HepG2 (cell line): ENCODE data around the gene HECA. TPM values are rescaled to one million over a fixed set of nuclear protein-coding genes. Genes with fewer than 3 reads are reported as not detected.

Experiments
- ATAC-seq: fragments of 200-7000 bp; cut with Tn5 transposase; 3 replicates; pipeline ENCODE4 v1.9.1; 2020; ENCODE audit warnings: mild to moderate bottlenecking, moderate library complexity
- BruUV-seq: library from RNA; stranded (reverse); fragments of 400-500 nt; replicated peaks from 2 replicates; lab custom pipeline; 2021; lab: Mats Ljungman, UMichigan
- CTCF ChIA-PET: fragments of 300-600 bp; formaldehyde crosslinking; extraction: SDS; loops from one replicate; lab custom pipeline; 2021; ENCODE audit warnings: low total read pairs, inconsistent platforms, low intra/inter-chr PET ratio; lab: Yijun Ruan, JAX
- POLR2A ChIA-PET: fragments of 350-600 bp; sonication (Branson Sonifier 250); formaldehyde crosslinking; loops from one replicate; lab custom pipeline; 2020; ENCODE audit warnings: antibody characterized with exemption, inconsistent platforms; lab: Yijun Ruan, JAX
- DNase-seq: peaks from one replicate; pipeline ENCODE4 v3.0.0-alpha.2; 2015; ENCODE audit warnings: low spot score
- FAIRE-seq: peaks from 3 replicates; lab custom pipeline; 2011; peaks lifted over from hg19 to GRCh38; lab: Jason Lieb, UNC
- H2AFZ ChIP-seq: one replicate; pipeline ENCODE4 v1.6.1; 2011; ENCODE audit warnings: low read length, inconsistent platforms
- H3K27ac ChIP-seq: fragments of 300-600 bp; 3 replicates; pipeline ENCODE4 v1.8.0; 2011; ENCODE audit warnings: mixed run types, mild to moderate bottlenecking, mixed read lengths, low read length, inconsistent platforms; ENCODE audit not compliant: insufficient read depth; ENCODE audit errors: extremely low read length
- H3K27me3 ChIP-seq, 2 experiments: fragments of 200-600 bp in 1 of 2; 2 replicates in 1 of 2; 3 replicates in 1 of 2; pipeline versions ENCODE4 v1.6.0 to v1.8.0; 2011; ENCODE audit warnings: low read length in 2 of 2, mild to moderate bottlenecking in 2 of 2, moderate library complexity in 2 of 2, inconsistent platforms in 1 of 2; ENCODE audit not compliant: insufficient read depth in 2 of 2, control insufficient read depth in 1 of 2
- H3K36me3 ChIP-seq, 2 experiments: fragments of 200-600 bp in 1 of 2; replicated peaks in 1 of 2; 2 replicates in 1 of 2; 3 replicates in 1 of 2; pipeline versions ENCODE4 v1.5.1 to v1.8.0; 2011; ENCODE audit warnings: low read length in 2 of 2, inconsistent platforms in 1 of 2; ENCODE audit not compliant: insufficient read depth in 2 of 2, control insufficient read depth in 1 of 2
- H3K4me1 ChIP-seq: 2 replicates; pipeline ENCODE4 v1.5.1; 2012; ENCODE audit warnings: low read length, inconsistent platforms; ENCODE audit not compliant: insufficient read depth
- H3K4me2 ChIP-seq: 2 replicates; pipeline ENCODE4 v1.6.0; 2011; ENCODE audit warnings: low read depth, low read length, inconsistent platforms
- H3K4me3 ChIP-seq, 3 experiments: fragments of 200-600 bp in 1 of 3; sonication (generic), shearing (Covaris generic) in 1 of 3; replicated peaks in 1 of 3; 2 replicates each; pipeline ENCODE4 v1.5.1; 2011 to 2016; ENCODE audit warnings: low read length in 3 of 3, inconsistent platforms in 2 of 3, low read depth in 2 of 3, mild to moderate bottlenecking in 2 of 3, control low read depth in 1 of 3, mixed read lengths in 1 of 3; ENCODE audit not compliant: insufficient read depth in 1 of 3
- H3K79me2 ChIP-seq: one replicate; pipeline ENCODE4 v1.6.1; 2011; ENCODE audit warnings: low read length, inconsistent platforms; ENCODE audit not compliant: insufficient read depth
- H3K9ac ChIP-seq: 2 replicates; pipeline ENCODE4 v1.6.0; 2011; ENCODE audit warnings: mild to moderate bottlenecking, low read depth, low read length, inconsistent platforms; ENCODE audit not compliant: insufficient read depth
- H3K9me3 ChIP-seq: 2 replicates; pipeline ENCODE4 v1.5.1; 2012; ENCODE audit warnings: mild to moderate bottlenecking, low read length
- H4K20me1 ChIP-seq: 2 replicates; pipeline ENCODE4 v1.6.0; 2011; ENCODE audit warnings: inconsistent platforms, mild to moderate bottlenecking, low read length, moderate library complexity; ENCODE audit not compliant: insufficient read depth
- FOSL2 ChIP-seq: sonication (generic); formaldehyde crosslinking; IDR thresholded peaks from 2 replicates; pipeline ENCODE4 v1.4.0; 2020; ENCODE audit warnings: missing genetic modification reagents
- NFKBIZ ChIP-seq: IDR thresholded peaks from 2 replicates; pipeline ENCODE4 v1.6.1; 2018; ENCODE audit warnings: missing genetic modification reagents, missing compliant biosample characterization
- PHF20 ChIP-seq: sonication (generic); formaldehyde crosslinking; IDR thresholded peaks from 2 replicates; pipeline ENCODE4 v1.5.0; 2020; ENCODE audit warnings: mild to moderate bottlenecking, missing genetic modification reagents
- RFX1 ChIP-seq: fragments of 450-650 bp; IDR thresholded peaks from 2 replicates; pipeline ENCODE4 v1.6.1; 2017
- ZNF34 ChIP-seq: sonication (generic); formaldehyde crosslinking; IDR thresholded peaks from 2 replicates; pipeline ENCODE4 v1.4.0; 2020; ENCODE audit warnings: mild to moderate bottlenecking, missing genetic modification reagents, borderline replicate concordance
- ZNF7 ChIP-seq: IDR thresholded peaks from 2 replicates; pipeline ENCODE4 v1.6.1; 2016; ENCODE audit warnings: missing biosample characterization, missing genetic modification reagents
- WGBS: methylation state at CpG from one replicate; pipeline ENCODE4 v1.1.6; 2017; ENCODE audit warnings: low lambda C conversion rate; 5-methylcytosine and 5-hydroxymethylcytosine counted together
- in situ Hi-C: cut with HindIII; loops from 2 replicates; pipeline ENCODE4 v1.10.0; 2017; ENCODE audit warnings: low pct_unique_long_range_greater_than_20kb; ENCODE audit not compliant: extremely low pct_ligation_motif_present
- intact Hi-C: fragments of 100-400 bp; cut with micrococcal nuclease; formaldehyde crosslinking; loops from one replicate; pipeline ENCODE4 v1.10.0; 2022; ENCODE audit not compliant: unreplicated experiment
- polyA plus RNA-seq, 8 experiments: library from polyadenylated mRNA; depleted of rRNA in 3 of 8; stranded (reverse) in 7 of 8; unstranded in 1 of 8; fragments of >200 nt; fragmentation: Illumina TruSeq in 4 of 8; extraction: Trizol in 4 of 8; gene quantifications; 2 replicates each; pipeline versions ENCODE4 v1.2.1 to v1.2.3, GENCODE V29; 2011 to 2016; ENCODE audit warnings: low read depth in 4 of 8, missing spikeins in 1 of 8, mixed read lengths in 1 of 8; ENCODE audit not compliant: insufficient read depth in 1 of 8
- total RNA-seq, 5 experiments: library from RNA; depleted of rRNA; stranded (reverse); fragments of >200 nt; fragmentation: Illumina TruSeq; extraction: Trizol; gene quantifications; 2 replicates each; pipeline ENCODE4 v1.2.3, GENCODE V29; 2016; ENCODE audit warnings: low read depth in 1 of 5
- TF ChIP-seq, protein P1 (sequence below): sonication (generic); formaldehyde crosslinking; IDR thresholded peaks from 2 replicates; pipeline ENCODE4 v1.8.1; 2022; ENCODE audit warnings: low read depth, mild to moderate bottlenecking, missing genetic modification reagents
- TF ChIP-seq, protein P2 (sequence below): sonication (generic); formaldehyde crosslinking; IDR thresholded peaks from 2 replicates; pipeline ENCODE4 v1.5.1; 2020; ENCODE audit warnings: mild to moderate bottlenecking, moderate library complexity, missing genetic modification reagents
- TF ChIP-seq, protein P3 (sequence below): sonication (generic); formaldehyde crosslinking; IDR thresholded peaks from 2 replicates; pipeline ENCODE4 v1.8.0; 2022; ENCODE audit warnings: mild to moderate bottlenecking, missing genetic modification reagents, moderate library complexity
- TF ChIP-seq, protein P4 (sequence below): sonication (generic); formaldehyde crosslinking; IDR thresholded peaks from 2 replicates; pipeline ENCODE4 v1.4.0; 2020; ENCODE audit warnings: missing genetic modification reagents

HECA gene
- total and polyA plus RNA-seq, 2 of the 13 experiments (the other 11 are each of a cell fraction or from before 2014, with no cell fraction given) = 0.18 to 0.49 TPM

DNA sequence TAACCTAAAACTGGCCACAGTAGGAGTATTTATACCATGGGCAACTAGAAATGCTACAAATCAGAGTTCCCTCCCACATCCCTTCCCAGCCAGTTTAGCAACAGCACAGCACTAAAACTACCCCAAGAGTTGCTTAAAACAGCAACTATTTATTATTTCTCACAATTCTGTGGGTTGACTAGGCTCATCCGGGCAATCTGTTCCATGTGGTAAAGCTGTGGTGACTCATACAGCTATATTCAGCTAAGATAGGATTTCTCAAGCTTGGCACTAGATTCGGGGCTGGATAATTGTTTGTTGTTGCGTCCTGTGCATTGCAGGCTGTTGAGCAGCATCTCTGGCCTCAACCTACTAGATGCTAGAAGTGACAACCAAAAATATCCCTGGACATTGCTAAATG is 8.6 kb upstream of the HECA start (continued):
- TF ChIP-seq, protein P1, sequence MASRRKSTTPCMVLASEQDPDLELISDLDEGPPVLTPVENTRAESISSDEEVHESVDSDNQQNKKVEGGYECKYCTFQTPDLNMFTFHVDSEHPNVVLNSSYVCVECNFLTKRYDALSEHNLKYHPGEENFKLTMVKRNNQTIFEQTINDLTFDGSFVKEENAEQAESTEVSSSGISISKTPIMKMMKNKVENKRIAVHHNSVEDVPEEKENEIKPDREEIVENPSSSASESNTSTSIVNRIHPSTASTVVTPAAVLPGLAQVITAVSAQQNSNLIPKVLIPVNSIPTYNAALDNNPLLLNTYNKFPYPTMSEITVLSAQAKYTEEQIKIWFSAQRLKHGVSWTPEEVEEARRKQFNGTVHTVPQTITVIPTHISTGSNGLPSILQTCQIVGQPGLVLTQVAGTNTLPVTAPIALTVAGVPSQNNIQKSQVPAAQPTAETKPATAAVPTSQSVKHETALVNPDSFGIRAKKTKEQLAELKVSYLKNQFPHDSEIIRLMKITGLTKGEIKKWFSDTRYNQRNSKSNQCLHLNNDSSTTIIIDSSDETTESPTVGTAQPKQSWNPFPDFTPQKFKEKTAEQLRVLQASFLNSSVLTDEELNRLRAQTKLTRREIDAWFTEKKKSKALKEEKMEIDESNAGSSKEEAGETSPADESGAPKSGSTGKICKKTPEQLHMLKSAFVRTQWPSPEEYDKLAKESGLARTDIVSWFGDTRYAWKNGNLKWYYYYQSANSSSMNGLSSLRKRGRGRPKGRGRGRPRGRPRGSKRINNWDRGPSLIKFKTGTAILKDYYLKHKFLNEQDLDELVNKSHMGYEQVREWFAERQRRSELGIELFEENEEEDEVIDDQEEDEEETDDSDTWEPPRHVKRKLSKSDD (CRISPR knock-in tag) = no peak
- TF ChIP-seq PHF20 (CRISPR knock-in tag) (no peak), ZNF7 (CRISPR knock-in tag) (no peak), FOSL2 (no peak)

DNA sequence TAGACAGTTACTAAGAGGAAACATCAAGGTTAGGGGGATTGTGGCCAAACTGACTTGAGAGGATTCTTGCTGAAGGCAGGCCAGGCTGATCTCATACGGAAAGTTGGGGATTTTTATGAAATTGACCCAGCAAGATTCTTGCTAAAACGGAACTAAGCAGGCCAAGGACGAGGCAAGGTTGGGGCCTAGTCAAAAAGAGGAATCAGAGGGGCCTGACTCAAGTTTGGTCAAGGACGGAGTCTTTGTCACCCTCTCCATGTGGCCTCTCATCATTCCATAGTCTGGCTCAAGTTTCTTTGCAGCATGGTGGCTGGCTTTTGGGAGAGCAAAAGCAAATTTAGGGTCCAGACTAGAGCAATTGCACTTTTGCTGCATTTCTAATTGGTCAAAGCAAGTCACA is 7.9 kb upstream of the HECA start:
- CTCF ChIA-PET = interaction anchor here (1.8 kb wide), 1 partner anchor 238 kb away, joined by 6 read pairs; no protein-coding TSS in a partner anchor
- FAIRE-seq = no peak
- TF ChIP-seq RFX1 (no peak), ZNF34 (CRISPR knock-in tag) (no peak), NFKBIZ (CRISPR knock-in tag) (no peak)
- TF ChIP-seq, protein P2, sequence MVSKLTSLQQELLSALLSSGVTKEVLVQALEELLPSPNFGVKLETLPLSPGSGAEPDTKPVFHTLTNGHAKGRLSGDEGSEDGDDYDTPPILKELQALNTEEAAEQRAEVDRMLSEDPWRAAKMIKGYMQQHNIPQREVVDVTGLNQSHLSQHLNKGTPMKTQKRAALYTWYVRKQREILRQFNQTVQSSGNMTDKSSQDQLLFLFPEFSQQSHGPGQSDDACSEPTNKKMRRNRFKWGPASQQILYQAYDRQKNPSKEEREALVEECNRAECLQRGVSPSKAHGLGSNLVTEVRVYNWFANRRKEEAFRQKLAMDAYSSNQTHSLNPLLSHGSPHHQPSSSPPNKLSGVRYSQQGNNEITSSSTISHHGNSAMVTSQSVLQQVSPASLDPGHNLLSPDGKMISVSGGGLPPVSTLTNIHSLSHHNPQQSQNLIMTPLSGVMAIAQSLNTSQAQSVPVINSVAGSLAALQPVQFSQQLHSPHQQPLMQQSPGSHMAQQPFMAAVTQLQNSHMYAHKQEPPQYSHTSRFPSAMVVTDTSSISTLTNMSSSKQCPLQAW = no peak
- TF ChIP-seq, protein P3, sequence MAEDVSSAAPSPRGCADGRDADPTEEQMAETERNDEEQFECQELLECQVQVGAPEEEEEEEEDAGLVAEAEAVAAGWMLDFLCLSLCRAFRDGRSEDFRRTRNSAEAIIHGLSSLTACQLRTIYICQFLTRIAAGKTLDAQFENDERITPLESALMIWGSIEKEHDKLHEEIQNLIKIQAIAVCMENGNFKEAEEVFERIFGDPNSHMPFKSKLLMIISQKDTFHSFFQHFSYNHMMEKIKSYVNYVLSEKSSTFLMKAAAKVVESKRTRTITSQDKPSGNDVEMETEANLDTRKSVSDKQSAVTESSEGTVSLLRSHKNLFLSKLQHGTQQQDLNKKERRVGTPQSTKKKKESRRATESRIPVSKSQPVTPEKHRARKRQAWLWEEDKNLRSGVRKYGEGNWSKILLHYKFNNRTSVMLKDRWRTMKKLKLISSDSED (CRISPR knock-in tag) = no peak
- TF ChIP-seq, protein P4, sequence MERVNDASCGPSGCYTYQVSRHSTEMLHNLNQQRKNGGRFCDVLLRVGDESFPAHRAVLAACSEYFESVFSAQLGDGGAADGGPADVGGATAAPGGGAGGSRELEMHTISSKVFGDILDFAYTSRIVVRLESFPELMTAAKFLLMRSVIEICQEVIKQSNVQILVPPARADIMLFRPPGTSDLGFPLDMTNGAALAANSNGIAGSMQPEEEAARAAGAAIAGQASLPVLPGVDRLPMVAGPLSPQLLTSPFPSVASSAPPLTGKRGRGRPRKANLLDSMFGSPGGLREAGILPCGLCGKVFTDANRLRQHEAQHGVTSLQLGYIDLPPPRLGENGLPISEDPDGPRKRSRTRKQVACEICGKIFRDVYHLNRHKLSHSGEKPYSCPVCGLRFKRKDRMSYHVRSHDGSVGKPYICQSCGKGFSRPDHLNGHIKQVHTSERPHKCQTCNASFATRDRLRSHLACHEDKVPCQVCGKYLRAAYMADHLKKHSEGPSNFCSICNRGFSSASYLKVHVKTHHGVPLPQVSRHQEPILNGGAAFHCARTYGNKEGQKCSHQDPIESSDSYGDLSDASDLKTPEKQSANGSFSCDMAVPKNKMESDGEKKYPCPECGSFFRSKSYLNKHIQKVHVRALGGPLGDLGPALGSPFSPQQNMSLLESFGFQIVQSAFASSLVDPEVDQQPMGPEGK (CRISPR knock-in tag) = no peak

More for the DNA sequence above, 7.9 kb upstream of the HECA start:
- Histone ChIP-seq H3K79me2 (no peaks in the 10 kb centered on the region), H3K4me2 (no peak overlapping the region), H4K20me1 (no peaks in the 10 kb centered on the region), H3K27ac (no peak overlapping the region), H2AFZ (no peak overlapping the region), H3K4me3 (no peak overlapping the region), H3K36me3 (no peaks in the 10 kb centered on the region), H3K9me3 (no peaks in the 10 kb centered on the region), H3K27me3 (peaks cover 0 to 3% of the 10 kb centered on the region in 2 experiments; a peak in 2 of 5 replicates), H3K4me1 (no peaks in the 10 kb centered on the region), H3K9ac (no peak overlapping the region)
- intact Hi-C loops (no loop called here), in situ Hi-C loops (no loop called here)
- 23% methylated on average over 4 of the region's 4 CpGs for WGBS
- ATAC-seq (no peak), DNase-seq (no peak)
- no TSS peak for BruUV-seq
- POLR2A ChIA-PET = no interaction called here
